Breast epithelium (tissue), 4 donors: Measurements from ENCODE around the gene PEX16. TPM values are rescaled to one million over a fixed set of nuclear protein-coding genes. Genes with fewer than 3 reads are reported as not detected.

Experiments used
- DNase-seq, 2 donors: peaks; one replicate each; pipeline ENCODE4 v3.0.0-alpha.2; 2019; ENCODE audit warnings: low spot score in 2 of 2
- H3K27ac ChIP-seq, 2 donors: fragments of 200-600 bp; sonication (generic) in 1 of 2; one replicate each; pipeline ENCODE4 v1.5.1; 2016 to 2019; ENCODE audit warnings: mild to moderate bottlenecking in 1 of 2
- H3K27me3 ChIP-seq, 2 donors: fragments of 200-600 bp; sonication (generic) in 1 of 2; one replicate each; pipeline versions ENCODE4 v1.5.1 to v1.6.0; 2017 to 2019; ENCODE audit warnings: control low read depth in 1 of 2, mild to moderate bottlenecking in 1 of 2
- H3K36me3 ChIP-seq: fragments of 200-600 bp; one replicate; pipeline ENCODE4 v1.5.1; 2019
- H3K4me1 ChIP-seq, 2 donors: fragments of 200-600 bp; sonication (generic); one replicate each; pipeline ENCODE4 v1.5.1; 2016 to 2019; ENCODE audit warnings: control low read depth in 1 of 2
- H3K4me3 ChIP-seq, 3 donors: fragments of 200-600 bp; sonication (generic); 1 replicate in 2 of 3; 2 replicates in 1 of 3; pipeline ENCODE4 v1.5.1; 2016 to 2019; ENCODE audit warnings: mild to moderate bottlenecking in 3 of 3, moderate library complexity in 2 of 3
- H3K9me3 ChIP-seq, 2 donors: fragments of 200-600 bp; sonication (generic) in 1 of 2; one replicate each; pipeline ENCODE4 v1.5.1; 2016 to 2019; ENCODE audit warnings: control low read depth in 1 of 2
- POLR2A ChIP-seq: fragments of 450-650 bp; IDR thresholded peaks from one replicate; pipeline ENCODE4 v1.6.1; 2016; ENCODE audit warnings: antibody characterized with exemption, mild to moderate bottlenecking, moderate library complexity
- POLR2AphosphoS5 ChIP-seq, 3 donors: sonication (generic); formaldehyde crosslinking; IDR thresholded peaks; one replicate each; pipeline ENCODE4 v1.6.1; 2017; ENCODE audit warnings: antibody characterized with exemption in 3 of 3
- intact Hi-C: fragments of 100-400 bp; cut with DNase I; formaldehyde crosslinking; loops from one replicate; pipeline ENCODE4 v1.15.1; 2023; ENCODE audit warnings: low total_unique reads
- total RNA-seq, 3 donors: library from RNA; depleted of rRNA; stranded (reverse); fragments of >200 nt; gene quantifications; one replicate each; pipeline ENCODE4 v1.1.0, GENCODE V29; 2016
- TF ChIP-seq, protein P1 (sequence below), 3 donors: fragments of 450-650 bp; IDR thresholded peaks; one replicate each; pipeline ENCODE4 v1.5.1; 2016 to 2017; ENCODE audit warnings: antibody characterized with exemption in 3 of 3, mild to moderate bottlenecking in 3 of 3, moderate library complexity in 3 of 3

PEX16 gene
- total RNA-seq, 3 donors from 2014 or later, result 22.1 to 32.8 (median 25.6) TPM

DNA sequence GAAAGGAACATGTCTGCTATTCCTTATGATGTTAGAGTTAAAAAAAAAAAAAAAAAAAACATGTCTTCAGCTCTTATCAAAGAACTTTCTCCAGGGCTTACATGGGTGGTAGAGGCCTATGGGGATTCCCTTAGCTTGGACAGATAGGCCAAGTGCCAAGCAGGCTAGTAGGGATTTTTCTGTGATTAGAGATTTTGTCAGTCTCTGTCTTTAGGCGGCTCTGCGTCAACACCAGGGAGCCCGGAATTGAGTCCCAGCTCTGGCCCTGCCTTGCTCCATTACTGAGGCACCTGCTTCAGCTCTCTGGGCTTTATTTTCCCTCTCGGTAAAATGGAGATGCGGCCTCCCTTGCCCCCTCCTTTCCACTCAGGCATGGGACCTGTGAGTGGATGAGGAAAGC is 57.3 kb downstream of the PEX16 start:
- H3K4me3 ChIP-seq, result no peak overlapping the region
- H3K36me3 ChIP-seq, result peaks cover 10% of the 10 kb centered on the region
- peak overlapping the region; percentile 86 to 87 for H3K27ac ChIP-seq
- H3K27me3 ChIP-seq, result no peaks in the 10 kb centered on the region
- intact Hi-C loops, result no loop called here
- H3K4me1 ChIP-seq, result peaks cover 19 to 32% of the 10 kb centered on the region in 2 donors
- no peak for TF ChIP-seq POLR2AphosphoS5 (IDR thresholded peaks at IDR 0.05)
- TF ChIP-seq POLR2A, result no peak
- TF ChIP-seq, protein P1, sequence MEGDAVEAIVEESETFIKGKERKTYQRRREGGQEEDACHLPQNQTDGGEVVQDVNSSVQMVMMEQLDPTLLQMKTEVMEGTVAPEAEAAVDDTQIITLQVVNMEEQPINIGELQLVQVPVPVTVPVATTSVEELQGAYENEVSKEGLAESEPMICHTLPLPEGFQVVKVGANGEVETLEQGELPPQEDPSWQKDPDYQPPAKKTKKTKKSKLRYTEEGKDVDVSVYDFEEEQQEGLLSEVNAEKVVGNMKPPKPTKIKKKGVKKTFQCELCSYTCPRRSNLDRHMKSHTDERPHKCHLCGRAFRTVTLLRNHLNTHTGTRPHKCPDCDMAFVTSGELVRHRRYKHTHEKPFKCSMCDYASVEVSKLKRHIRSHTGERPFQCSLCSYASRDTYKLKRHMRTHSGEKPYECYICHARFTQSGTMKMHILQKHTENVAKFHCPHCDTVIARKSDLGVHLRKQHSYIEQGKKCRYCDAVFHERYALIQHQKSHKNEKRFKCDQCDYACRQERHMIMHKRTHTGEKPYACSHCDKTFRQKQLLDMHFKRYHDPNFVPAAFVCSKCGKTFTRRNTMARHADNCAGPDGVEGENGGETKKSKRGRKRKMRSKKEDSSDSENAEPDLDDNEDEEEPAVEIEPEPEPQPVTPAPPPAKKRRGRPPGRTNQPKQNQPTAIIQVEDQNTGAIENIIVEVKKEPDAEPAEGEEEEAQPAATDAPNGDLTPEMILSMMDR (IDR thresholded peaks at IDR 0.05), result no peak
- DNase-seq, result no peak
- H3K9me3 ChIP-seq, result no peaks in the 10 kb centered on the region

Other genes with a start within 250 kb of the PEX16 start
- 10 to 100 TPM; 18.1 to 49.1 (median 28.2) TPM for gene SLC35C1, start 112.7 kb downstream of the PEX16 start, total RNA-seq
- gene CRY2, start 70.4 kb downstream of the PEX16 start, total RNA-seq, result 10 to 100 TPM; 44.2 to 54.1 (median 44.3) TPM
- 1 to 10 TPM; 5.4 to 7.2 (median 5.9) TPM for gene MAPK8IP1, start 32.2 kb downstream of the PEX16 start, total RNA-seq
- gene FREY1, start 10.6 kb downstream of the PEX16 start, total RNA-seq, result 1 to 10 TPM in 1 of 3 donors, under 1 TPM in 2; 0.48 to 3.2 (median 0.98) TPM
- 1 to 10 TPM in 2 of 3 donors, not detected in 1; 5.9 to 6.3 TPM for gene LARGE2, start 4.8 kb upstream of the PEX16 start, total RNA-seq
- 10 to 100 TPM; 23.4 to 70.8 (median 42.7) TPM for gene PHF21A, start 203.6 kb upstream of the PEX16 start, total RNA-seq